GM19099 (cell line): ENCODE results near the gene OR1S1.
"Not testable (repeated sequence)": the region's sequence is repeated elsewhere in the genome, so short reads cannot be mapped to it uniquely, and the experiment has no call there.

Experiments used
- POLR2A ChIP-seq: IDR thresholded peaks from 3 replicates; pipeline ENCODE4 v1.6.1; 2011; ENCODE audit warnings: low read depth; ENCODE audit not compliant: insufficient read length; ENCODE audit errors: extremely low read depth

Gene OR1S1

GRCh38 chr11:58212420-58212819 is at the start of gene OR1S1:
Gene OR1S1 (plus strand): TSS chr11:58212720.
- not testable (repeated sequence) for TF ChIP-seq POLR2A

- no peak for TF ChIP-seq POLR2A
Observed at GRCh38 chr11:58164389-58164788, 48.1 kb upstream of the OR1S1 start.

GRCh38 chr11:58164990-58165389 is 47.5 kb upstream of the OR1S1 start:
- no peak for TF ChIP-seq POLR2A

- TF ChIP-seq POLR2A = no peak
Observed at GRCh38 chr11:58165504-58166106, 46.9 kb upstream of the OR1S1 start.

GRCh38 chr11:58177409-58178054 is 35.0 kb upstream of the OR1S1 start:
- no peak for TF ChIP-seq POLR2A

- TF ChIP-seq POLR2A = no peak
Observed at GRCh38 chr11:58178444-58178843, 34.1 kb upstream of the OR1S1 start.

- TF ChIP-seq POLR2A = no peak
Observed at GRCh38 chr11:58179648-58180047, 32.9 kb upstream of the OR1S1 start.

GRCh38 chr11:58186938-58187337 is 25.6 kb upstream of the OR1S1 start:
- TF ChIP-seq POLR2A = no peak

GRCh38 chr11:58188770-58189169 is 23.8 kb upstream of the OR1S1 start, which contains the start of gene OR9Q2:
Gene OR9Q2 (plus strand): TSS chr11:58189070. CDS start chr11:58190491, 1,421 bp downstream.
- no peak for TF ChIP-seq POLR2A

GRCh38 chr11:58192229-58192628 is 20.3 kb upstream of the OR1S1 start:
- no peak for TF ChIP-seq POLR2A

GRCh38 chr11:58193391-58193790 is 19.1 kb upstream of the OR1S1 start:
- no peak for TF ChIP-seq POLR2A

- TF ChIP-seq POLR2A = no peak
Observed at GRCh38 chr11:58195939-58196338, 16.6 kb upstream of the OR1S1 start.

GRCh38 chr11:58199271-58199670 is 13.2 kb upstream of the OR1S1 start:
- no peak for TF ChIP-seq POLR2A

- TF ChIP-seq POLR2A = no peak
Observed at GRCh38 chr11:58204042-58204441, 8.5 kb upstream of the OR1S1 start, which contains the start of gene OR1S2. Gene OR1S2 (minus strand): TSS chr11:58204142. CDS start chr11:58204142, 0 bp downstream.

GRCh38 chr11:58216476-58216875 is 4.0 kb downstream of the OR1S1 start:
- no peak for TF ChIP-seq POLR2A

- TF ChIP-seq POLR2A = no peak
Observed at GRCh38 chr11:58222721-58223120, 10.2 kb downstream of the OR1S1 start.
